ENCODE data around the gene TJP1. TPM values are rescaled to one million over a fixed set of nuclear protein-coding genes. Genes with fewer than 3 reads are reported as not detected.
A peak's percentile ranks its signal among the peaks of the same experiment; 100 is the strongest.

The TJP1 gene
- total RNA-seq, 2 donors from 2014 or later = 131 to 145 TPM

- no peaks in the 10 kb centered on the region for H3K27me3 Mint-ChIP-seq (ENCODE audit: insufficient read depth)
- Histone ChIP-seq H3K36me3 (ENCODE audit: control insufficient read depth, insufficient read depth, low read length) (peaks cover 34% of the 10 kb centered on the region), H3K9me3 (ENCODE audit: control insufficient read depth, low read length) (no peaks in the 10 kb centered on the region), H3K27ac (ENCODE audit: low read depth, low read length) (no peak overlapping the region), H3K9ac (ENCODE audit: extremely low read depth, low read length, poor library complexity, severe bottlenecking) (no peak overlapping the region), H3K27me3 (ENCODE audit: control insufficient read depth, insufficient read depth, low read length, poor library complexity, severe bottlenecking) (no peaks in the 10 kb centered on the region), H3K4me3 (ENCODE audit: low read length) (no peak overlapping the region), H3K4me1 (ENCODE audit: control insufficient read depth, insufficient read depth, low read length) (no peaks in the 10 kb centered on the region)
- peak overlapping the region; percentile 38 for H3K27ac Mint-ChIP-seq
- no peaks in the 10 kb centered on the region for H3K9me3 Mint-ChIP-seq
- peak; percentile 57 for DNase-seq
- H3K4me3 Mint-ChIP-seq = no peak overlapping the region
- peak; percentile 49 for TF ChIP-seq CTCF (conservative IDR thresholded peaks at IDR 0.05)
- 84 to 86% methylated on average over 4 to 7 of the region's 7 CpGs for WGBS, 2 experiments (ENCODE audit: insufficient coverage in 1 of 2, insufficient read length in 1 of 2)
- H3K36me3 Mint-ChIP-seq (ENCODE audit: low read depth) = peaks cover 9% of the 10 kb centered on the region
- H3K4me1 Mint-ChIP-seq = no peaks in the 10 kb centered on the region
Measured at GRCh38 chr15:29695489-29696167, 126.6 kb downstream of the TJP1 start.

- Histone ChIP-seq H3K4me1 (ENCODE audit: control insufficient read depth, insufficient read depth, low read length) (no peaks in the 10 kb centered on the region), H3K36me3 (ENCODE audit: control insufficient read depth, insufficient read depth, low read length) (peaks cover 10% of the 10 kb centered on the region), H3K27ac (ENCODE audit: low read depth, low read length) (no peak overlapping the region), H3K27me3 (ENCODE audit: control insufficient read depth, insufficient read depth, low read length, poor library complexity, severe bottlenecking) (no peaks in the 10 kb centered on the region), H3K9ac (ENCODE audit: extremely low read depth, low read length, poor library complexity, severe bottlenecking) (no peak overlapping the region), H3K9me3 (ENCODE audit: control insufficient read depth, low read length) (no peaks in the 10 kb centered on the region), H3K4me3 (ENCODE audit: low read length) (no peak overlapping the region)
- no peak for TF ChIP-seq CTCF (conservative IDR thresholded peaks at IDR 0.05)
- no peak overlapping the region for H3K27ac Mint-ChIP-seq
- no peak for DNase-seq
- no peaks in the 10 kb centered on the region for H3K4me1 Mint-ChIP-seq
- peaks cover 1% of the 10 kb centered on the region for H3K27me3 Mint-ChIP-seq (ENCODE audit: insufficient read depth)
- H3K9me3 Mint-ChIP-seq = no peaks in the 10 kb centered on the region
- no peaks in the 10 kb centered on the region for H3K36me3 Mint-ChIP-seq (ENCODE audit: low read depth)
- H3K4me3 Mint-ChIP-seq = no peak overlapping the region
- WGBS, 2 experiments (ENCODE audit: insufficient coverage in 1 of 2, insufficient read length in 1 of 2) = 93% methylated on average over 6 of the region's 7 CpGs
Measured at GRCh38 chr15:29693225-29693624, 129.0 kb downstream of the TJP1 start.

GRCh38 chr15:29692527-29692926, 129.7 kb downstream of the TJP1 start:
- TF ChIP-seq CTCF (conservative IDR thresholded peaks at IDR 0.05) = peak; percentile 70
- no CpG with 5 or more reads among the region's 2 CpGs for WGBS, 2 experiments (ENCODE audit: insufficient coverage in 1 of 2, insufficient read length in 1 of 2)
- H3K27me3 Mint-ChIP-seq (ENCODE audit: insufficient read depth) = peaks cover 1% of the 10 kb centered on the region
- Histone ChIP-seq H3K4me1 (ENCODE audit: control insufficient read depth, insufficient read depth, low read length) (no peaks in the 10 kb centered on the region), H3K9ac (ENCODE audit: extremely low read depth, low read length, poor library complexity, severe bottlenecking) (no peak overlapping the region), H3K27ac (ENCODE audit: low read depth, low read length) (no peak overlapping the region), H3K27me3 (ENCODE audit: control insufficient read depth, insufficient read depth, low read length, poor library complexity, severe bottlenecking) (no peaks in the 10 kb centered on the region), H3K4me3 (ENCODE audit: low read length) (no peak overlapping the region), H3K9me3 (ENCODE audit: control insufficient read depth, low read length) (no peaks in the 10 kb centered on the region), H3K36me3 (ENCODE audit: control insufficient read depth, insufficient read depth, low read length) (peaks cover 3% of the 10 kb centered on the region)
- H3K36me3 Mint-ChIP-seq (ENCODE audit: low read depth) = no peaks in the 10 kb centered on the region
- no peak for DNase-seq
- no peaks in the 10 kb centered on the region for H3K4me1 Mint-ChIP-seq
- no peak overlapping the region for H3K4me3 Mint-ChIP-seq
- peak overlapping the region; percentile 25 for H3K27ac Mint-ChIP-seq
- H3K9me3 Mint-ChIP-seq = no peaks in the 10 kb centered on the region
